WTC11 (cell line): Measurements from ENCODE around the gene HCLS1. TPM values are rescaled to one million over a fixed set of nuclear protein-coding genes. Genes with fewer than 3 reads are reported as not detected.

Experiments
- AFF4 ChIP-seq: sonication (generic); formaldehyde crosslinking; IDR thresholded peaks from 2 replicates; pipeline ENCODE4 v1.8.1; 2023; ENCODE audit warnings: mild to moderate bottlenecking, missing genetic modification reagents, borderline replicate concordance
- AR ChIP-seq: fragments of 250-450 bp; sonication (Bioruptor Pico); IDR thresholded peaks from 2 replicates; pipeline ENCODE4 v1.9.0; 2021; ENCODE audit warnings: mild to moderate bottlenecking
- ARID4B ChIP-seq: sonication (generic); formaldehyde crosslinking; IDR thresholded peaks from 2 replicates; pipeline ENCODE4 v1.8.0; 2023; ENCODE audit warnings: missing genetic modification reagents, mild to moderate bottlenecking, borderline replicate concordance
- ATF3 ChIP-seq: sonication (generic); formaldehyde crosslinking; conservative IDR thresholded peaks from 2 replicates; pipeline ENCODE4 v1.8.1; 2022; ENCODE audit warnings: mild to moderate bottlenecking, missing genetic modification reagents
- CREB1 ChIP-seq: sonication (generic); formaldehyde crosslinking; IDR thresholded peaks from 2 replicates; pipeline ENCODE4 v1.8.0; 2023; ENCODE audit warnings: mild to moderate bottlenecking, missing genetic modification reagents
- E2F1 ChIP-seq: sonication (generic); formaldehyde crosslinking; IDR thresholded peaks from 2 replicates; pipeline ENCODE4 v1.8.0; 2022; ENCODE audit warnings: mild to moderate bottlenecking, missing genetic modification reagents
- FOXJ3 ChIP-seq: sonication (generic); formaldehyde crosslinking; IDR thresholded peaks from 2 replicates; pipeline ENCODE4 v1.9.0; 2021; ENCODE audit warnings: missing genetic modification reagents, mild to moderate bottlenecking, borderline replicate concordance
- FOXK1 ChIP-seq: sonication (generic); formaldehyde crosslinking; IDR thresholded peaks from 2 replicates; pipeline ENCODE4 v1.8.0; 2022; ENCODE audit warnings: mild to moderate bottlenecking, moderate library complexity, missing genetic modification reagents
- NR2C2 ChIP-seq: sonication (generic); formaldehyde crosslinking; IDR thresholded peaks from 2 replicates; pipeline ENCODE4 v1.8.0; 2022; ENCODE audit warnings: mild to moderate bottlenecking, missing genetic modification reagents
- NR3C1 ChIP-seq: sonication (generic); formaldehyde crosslinking; conservative IDR thresholded peaks from 2 replicates; pipeline ENCODE4 v1.8.1; 2023; ENCODE audit warnings: low read depth, mild to moderate bottlenecking, missing genetic modification reagents
- RELA ChIP-seq: sonication (generic); formaldehyde crosslinking; IDR thresholded peaks from 2 replicates; pipeline ENCODE4 v1.8.1; 2022; ENCODE audit warnings: missing genetic modification reagents, mild to moderate bottlenecking, borderline replicate concordance
- SMAD4 ChIP-seq: sonication (generic); formaldehyde crosslinking; IDR thresholded peaks from 2 replicates; pipeline ENCODE4 v1.8.0; 2022; ENCODE audit warnings: mild to moderate bottlenecking, missing genetic modification reagents
- ZBTB21 ChIP-seq: sonication (generic); formaldehyde crosslinking; IDR thresholded peaks from 2 replicates; pipeline ENCODE4 v1.8.1; 2023; ENCODE audit warnings: mild to moderate bottlenecking, missing genetic modification reagents, borderline replicate concordance
- ZNF232 ChIP-seq: sonication (generic); formaldehyde crosslinking; IDR thresholded peaks from 2 replicates; pipeline ENCODE4 v1.8.0; 2022; ENCODE audit warnings: mild to moderate bottlenecking, missing genetic modification reagents
- ZNF263 ChIP-seq: sonication (generic); formaldehyde crosslinking; IDR thresholded peaks from 2 replicates; pipeline ENCODE4 v1.8.1; 2022; ENCODE audit warnings: low read depth, mild to moderate bottlenecking, moderate library complexity, missing genetic modification reagents
- ZNF281 ChIP-seq: sonication (generic); formaldehyde crosslinking; IDR thresholded peaks from 2 replicates; pipeline ENCODE4 v1.8.0; 2023; ENCODE audit warnings: mild to moderate bottlenecking, missing genetic modification reagents
- ZNF416 ChIP-seq: fragments of 250-450 bp; sonication (Bioruptor Pico); IDR thresholded peaks from 2 replicates; pipeline ENCODE4 v1.9.0; 2021; ENCODE audit warnings: mild to moderate bottlenecking, inconsistent platforms
- ZSCAN18 ChIP-seq: fragments of 250-450 bp; sonication (Bioruptor Pico); IDR thresholded peaks from 2 replicates; pipeline ENCODE4 v2.1.2; 2022; ENCODE audit warnings: mild to moderate bottlenecking, moderate library complexity
- total RNA-seq: library from RNA; stranded (reverse); gene quantifications from 3 replicates; pipeline ENCODE4 v1.2.3, GENCODE V29; 2021

HCLS1 gene
- total RNA-seq, 1 experiment from 2014 or later: 2.6 TPM

GRCh38 chr3:121592856-121593702 is 67.6 kb downstream of the HCLS1 start, which contains the start of gene FBXO40 (continued):
- TF ChIP-seq AFF4 (CRISPR knock-in tag) (0 out of 2 replicates have a peak, but pooled peaks have one; percentile 68), ZNF232 (peak; percentile 52; the same call in 1 of the 2 replicates), FOXK1 (CRISPR knock-in tag) (peak; percentile 78), ATF3 (CRISPR knock-in tag) (peak; percentile 90), ZSCAN18 (CRISPR knock-in tag) (no peak), AR (no peak), E2F1 (CRISPR knock-in tag) (no peak), ZNF263 (CRISPR knock-in tag) (no peak), ZBTB21 (CRISPR knock-in tag) (no peak), NR3C1 (CRISPR knock-in tag) (no peak), ARID4B (CRISPR knock-in tag) (no peak), RELA (CRISPR knock-in tag) (no peak), FOXJ3 (no peak), NR2C2 (0 out of 2 replicates have a peak, but pooled peaks have one; percentile 22), CREB1 (CRISPR knock-in tag) (peak; percentile 23; the same call in 1 of the 2 replicates), ZNF416 (CRISPR knock-in tag) (no peak), ZNF281 (CRISPR knock-in tag) (peak; percentile 84), SMAD4 (CRISPR knock-in tag) (no peak)
